ENCODE measurements around the gene LY86. TPM values are rescaled to one million over a fixed set of nuclear protein-coding genes. Genes with fewer than 3 reads are reported as not detected.

LY86 gene
- polyA plus RNA-seq, 1 donor from 2014 or later, result not detected

- no peak overlapping the region for H2AFZ ChIP-seq (ENCODE audit: low read depth, low read length)
- H3K9ac ChIP-seq (ENCODE audit: low read length), result no peak overlapping the region
- no peaks in the 10 kb centered on the region for H3K79me2 ChIP-seq (replicated peaks; ENCODE audit: insufficient read depth, low read length)
- no peak overlapping the region for H3K4me2 ChIP-seq (ENCODE audit: low read length)
- TF ChIP-seq REST (IDR thresholded peaks at IDR 0.05; ENCODE audit: borderline replicate concordance) (no peak), MXI1 (conservative IDR thresholded peaks at IDR 0.05; ENCODE audit: poor library complexity, severe bottlenecking) (no peak), EZH2 (IDR thresholded peaks at IDR 0.05; ENCODE audit: borderline replicate concordance, insufficient read depth, low read length, poor library complexity, severe bottlenecking) (no peak), CTCF (IDR thresholded peaks at IDR 0.05; ENCODE audit: poor library complexity, severe bottlenecking) (no peak), TAF1 (IDR thresholded peaks at IDR 0.05; ENCODE audit: low read depth) (no peak), SMC3 (conservative IDR thresholded peaks at IDR 0.05; ENCODE audit: poor library complexity) (no peak), EP300 (conservative IDR thresholded peaks at IDR 0.05; ENCODE audit: poor library complexity, severe bottlenecking) (no peak), RAD21 (conservative IDR thresholded peaks at IDR 0.05) (no peak), POLR2AphosphoS5 (IDR thresholded peaks at IDR 0.05) (no peak)
- no peaks in the 10 kb centered on the region for H3F3A ChIP-seq (ENCODE audit: insufficient read depth, low read length, poor library complexity, severe bottlenecking)
- no peaks in the 10 kb centered on the region for H3K9me3 ChIP-seq (ENCODE audit: low read length)
- H3K9me2 ChIP-seq (ENCODE audit: insufficient read depth, low read length), result no peaks in the 10 kb centered on the region
- no peak overlapping the region for H3K4me3 ChIP-seq (ENCODE audit: low read length)
- no peak overlapping the region for H3K27ac ChIP-seq (ENCODE audit: low read length)
- no peaks in the 10 kb centered on the region for H3K36me3 ChIP-seq (ENCODE audit: insufficient read depth, low read length)
- H3K27me3 ChIP-seq (ENCODE audit: insufficient read depth, low read depth, low read length), result no peaks in the 10 kb centered on the region
- no peaks in the 10 kb centered on the region for H4K20me1 ChIP-seq (ENCODE audit: insufficient read depth)
Measured at GRCh38 chr6:6582131-6582530, 6.4 kb upstream of the LY86 start.

- H2AFZ ChIP-seq (ENCODE audit: low read depth, low read length), result no peak overlapping the region
- no peak overlapping the region for H3K27ac ChIP-seq (ENCODE audit: low read length)
- H3K27me3 ChIP-seq (ENCODE audit: insufficient read depth, low read depth, low read length), result no peaks in the 10 kb centered on the region
- H3K9me3 ChIP-seq (ENCODE audit: low read length), result no peaks in the 10 kb centered on the region
- H3F3A ChIP-seq (ENCODE audit: insufficient read depth, low read length, poor library complexity, severe bottlenecking), result no peaks in the 10 kb centered on the region
- no peaks in the 10 kb centered on the region for H3K9me2 ChIP-seq (ENCODE audit: insufficient read depth, low read length)
- no peak overlapping the region for H3K4me2 ChIP-seq (ENCODE audit: low read length)
- no peak for TF ChIP-seq RAD21 (conservative IDR thresholded peaks at IDR 0.05)
- TF ChIP-seq REST (IDR thresholded peaks at IDR 0.05; ENCODE audit: borderline replicate concordance), result no peak
- TF ChIP-seq SMC3 (conservative IDR thresholded peaks at IDR 0.05; ENCODE audit: poor library complexity), result no peak
- TF ChIP-seq EZH2 (IDR thresholded peaks at IDR 0.05; ENCODE audit: borderline replicate concordance, insufficient read depth, low read length, poor library complexity, severe bottlenecking), result no peak
- TF ChIP-seq CTCF (IDR thresholded peaks at IDR 0.05; ENCODE audit: poor library complexity, severe bottlenecking), result no peak
- no peak for TF ChIP-seq TAF1 (IDR thresholded peaks at IDR 0.05; ENCODE audit: low read depth)
- no peak for TF ChIP-seq POLR2AphosphoS5 (IDR thresholded peaks at IDR 0.05)
- H3K4me3 ChIP-seq (ENCODE audit: low read length), result no peak overlapping the region
- no peak overlapping the region for H3K9ac ChIP-seq (ENCODE audit: low read length)
- no peaks in the 10 kb centered on the region for H4K20me1 ChIP-seq (ENCODE audit: insufficient read depth)
- H3K36me3 ChIP-seq (ENCODE audit: insufficient read depth, low read length), result no peaks in the 10 kb centered on the region
- H3K79me2 ChIP-seq (replicated peaks; ENCODE audit: insufficient read depth, low read length), result no peaks in the 10 kb centered on the region
Measured at GRCh38 chr6:6583836-6584235, 4.7 kb upstream of the LY86 start.

All from neural cell (in vitro differentiated cells).